ENCODE data around the gene JAGN1. TPM values are rescaled to one million over a fixed set of nuclear protein-coding genes. Genes with fewer than 3 reads are reported as not detected.

The JAGN1 gene
- total and polyA plus RNA-seq, 9 of the 15 experiments (the other 6 are each of a cell fraction or from before 2014, with no cell fraction given) = 31.6 to 77.8 (median 40.3) TPM

- TF ChIP-seq RERE (CRISPR knock-in tag; IDR thresholded peaks at IDR 0.05; ENCODE audit: borderline replicate concordance) (no peak), ZNF512 (tag; IDR thresholded peaks at IDR 0.05) (peak; percentile 98), MCM2 (IDR thresholded peaks at IDR 0.05; ENCODE audit: low read depth) (no peak), PBX2 (CRISPR knock-in tag; IDR thresholded peaks at IDR 0.05; ENCODE audit: low read depth) (no peak), PBX2 (tag; conservative IDR thresholded peaks at IDR 0.05; ENCODE audit: low read depth) (no peak), ESRRB (CRISPR knock-in tag; IDR thresholded peaks at IDR 0.05; ENCODE audit: borderline replicate concordance) (no peak), HMGXB4 (CRISPR knock-in tag; IDR thresholded peaks at IDR 0.05) (no peak), HSF4 (CRISPR knock-in tag; IDR thresholded peaks at IDR 0.05; ENCODE audit: borderline replicate concordance) (no peak), PHTF2 (CRISPR knock-in tag; IDR thresholded peaks at IDR 0.05) (no peak), MYC (IDR thresholded peaks at IDR 0.05; ENCODE audit: low read depth, low read length) (no peak), MYC (CRISPR knock-in tag; IDR thresholded peaks at IDR 0.05; ENCODE audit: borderline replicate concordance, low read depth) (no peak), POU5F1 (IDR thresholded peaks at IDR 0.05; ENCODE audit: borderline replicate concordance, low read depth, low read length, partially characterized antibody) (no peak), ID3 (CRISPR knock-in tag; IDR thresholded peaks at IDR 0.05) (no peak), ID3 (tag; IDR thresholded peaks at IDR 0.05) (no peak), LCOR (CRISPR knock-in tag; IDR thresholded peaks at IDR 0.05) (no peak), PCBP2 (IDR thresholded peaks at IDR 0.05; ENCODE audit: low read depth, low read length, poor library complexity, severe bottlenecking) (peak; percentile 53)
Observed at GRCh38 chr3:9899289-9899791, 8.9 kb downstream of the JAGN1 start (continued).

Measured in K562 (cell line).